Measurements from ENCODE around the gene TBX5.

Gene TBX5

GRCh38 chr12:114416028-114416427 is 10.1 kb upstream of the TBX5 start:
- DNase-seq (ENCODE audit: low spot score) (no peak), ATAC-seq (ENCODE audit: low read depth) (no peak)
- no peak for TF ChIP-seq CTCF (IDR thresholded peaks at IDR 0.05; ENCODE audit: poor library complexity, severe bottlenecking)
- Histone ChIP-seq H3K27ac (ENCODE audit: poor library complexity, severe bottlenecking) (no peak overlapping the region), H3K27me3 (ENCODE audit: insufficient read depth, poor library complexity, severe bottlenecking) (peaks cover 90% of the 10 kb centered on the region), H3K4me1 (ENCODE audit: insufficient read depth, poor library complexity, severe bottlenecking) (no peaks in the 10 kb centered on the region), H3K4me3 (ENCODE audit: severe bottlenecking) (no peak overlapping the region), H3K36me3 (ENCODE audit: low read depth) (no peaks in the 10 kb centered on the region), H3K9me3 (ENCODE audit: severe bottlenecking) (no peaks in the 10 kb centered on the region)

GRCh38 chr12:114415525-114415868 is 9.6 kb upstream of the TBX5 start:
- Histone ChIP-seq H3K27ac (ENCODE audit: poor library complexity, severe bottlenecking) (no peak overlapping the region), H3K36me3 (ENCODE audit: low read depth) (no peaks in the 10 kb centered on the region), H3K4me1 (ENCODE audit: insufficient read depth, poor library complexity, severe bottlenecking) (no peaks in the 10 kb centered on the region), H3K27me3 (ENCODE audit: insufficient read depth, poor library complexity, severe bottlenecking) (peaks cover 90% of the 10 kb centered on the region), H3K9me3 (ENCODE audit: severe bottlenecking) (no peaks in the 10 kb centered on the region), H3K4me3 (ENCODE audit: severe bottlenecking) (no peak overlapping the region)
- DNase-seq (ENCODE audit: low spot score), result no peak
- TF ChIP-seq CTCF (IDR thresholded peaks at IDR 0.05; ENCODE audit: poor library complexity, severe bottlenecking), result no peak
- ATAC-seq (ENCODE audit: low read depth), result no peak

- Histone ChIP-seq H3K4me3 (ENCODE audit: severe bottlenecking) (no peak overlapping the region), H3K36me3 (ENCODE audit: low read depth) (no peaks in the 10 kb centered on the region), H3K27ac (ENCODE audit: poor library complexity, severe bottlenecking) (no peak overlapping the region), H3K9me3 (ENCODE audit: severe bottlenecking) (no peaks in the 10 kb centered on the region), H3K27me3 (ENCODE audit: insufficient read depth, poor library complexity, severe bottlenecking) (peaks cover 90% of the 10 kb centered on the region), H3K4me1 (ENCODE audit: insufficient read depth, poor library complexity, severe bottlenecking) (no peaks in the 10 kb centered on the region)
- no peak for TF ChIP-seq CTCF (IDR thresholded peaks at IDR 0.05; ENCODE audit: poor library complexity, severe bottlenecking)
- no peak for ATAC-seq (ENCODE audit: low read depth)
- DNase-seq (ENCODE audit: low spot score), result no peak
Measured at GRCh38 chr12:114414866-114415524, 9.1 kb upstream of the TBX5 start.

- DNase-seq (ENCODE audit: low spot score) (no peak), ATAC-seq (ENCODE audit: low read depth) (peak; percentile 48; the same call in 2 of the 3 replicates)
- Histone ChIP-seq H3K27me3 (ENCODE audit: insufficient read depth, poor library complexity, severe bottlenecking) (peaks cover 90% of the 10 kb centered on the region), H3K4me3 (ENCODE audit: severe bottlenecking) (no peak overlapping the region), H3K27ac (ENCODE audit: poor library complexity, severe bottlenecking) (no peak overlapping the region), H3K36me3 (ENCODE audit: low read depth) (no peaks in the 10 kb centered on the region), H3K4me1 (ENCODE audit: insufficient read depth, poor library complexity, severe bottlenecking) (no peaks in the 10 kb centered on the region), H3K9me3 (ENCODE audit: severe bottlenecking) (no peaks in the 10 kb centered on the region)
- TF ChIP-seq CTCF (IDR thresholded peaks at IDR 0.05; ENCODE audit: poor library complexity, severe bottlenecking), result no peak
Measured at GRCh38 chr12:114414031-114414865, 8.3 kb upstream of the TBX5 start.
